Trophoblast cell (in vitro differentiated cells and primary cell): ENCODE measurements around the gene TMEM134. TPM values are rescaled to one million over a fixed set of nuclear protein-coding genes. Genes with fewer than 3 reads are reported as not detected.
A peak's percentile ranks its signal among the peaks of the same experiment; 100 is the strongest.

ENCODE experiments used
- DNase-seq, 2 donors: peaks; one replicate each; pipeline ENCODE4 v3.0.0-alpha.2; 2016
- H2AFZ ChIP-seq: 2 replicates; pipeline ENCODE4 v1.6.1; 2013; ENCODE audit warnings: low read length, moderate library complexity, mild to moderate bottlenecking; ENCODE audit not compliant: insufficient read depth, poor library complexity
- H2AK5ac ChIP-seq: 2 replicates; pipeline ENCODE4 v1.6.1; 2013; ENCODE audit warnings: mild to moderate bottlenecking, low read length
- H2BK120ac ChIP-seq: 2 replicates; pipeline ENCODE4 v1.6.1; 2013; ENCODE audit warnings: low read length, mild to moderate bottlenecking, moderate library complexity; ENCODE audit not compliant: insufficient read depth, poor library complexity
- H2BK12ac ChIP-seq: 2 replicates; pipeline ENCODE4 v1.6.1; 2013; ENCODE audit warnings: mild to moderate bottlenecking, low read length, moderate library complexity
- H2BK5ac ChIP-seq: 2 replicates; pipeline ENCODE4 v1.6.1; 2013; ENCODE audit warnings: low read length, low read depth, moderate library complexity, mild to moderate bottlenecking; ENCODE audit not compliant: poor library complexity
- H3K14ac ChIP-seq: 2 replicates; pipeline ENCODE4 v1.6.1; 2013; ENCODE audit warnings: mild to moderate bottlenecking, low read length
- H3K18ac ChIP-seq: 2 replicates; pipeline ENCODE4 v1.6.1; 2013; ENCODE audit warnings: mild to moderate bottlenecking, low read length
- H3K23ac ChIP-seq: 2 replicates; pipeline ENCODE4 v1.6.1; 2013; ENCODE audit warnings: low read length
- H3K27ac ChIP-seq: 2 replicates; pipeline ENCODE4 v1.5.1; 2013; ENCODE audit warnings: low read depth, mild to moderate bottlenecking, inconsistent platforms, low read length, moderate library complexity
- H3K27me3 ChIP-seq: 2 replicates; pipeline ENCODE4 v1.6.1; 2013; ENCODE audit warnings: inconsistent platforms, mild to moderate bottlenecking, low read length, moderate library complexity; ENCODE audit not compliant: insufficient read depth
- H3K36me3 ChIP-seq, 2 experiments: 1 replicate in 1 of 2; 2 replicates in 1 of 2; pipeline ENCODE4 v1.6.1; 2013; ENCODE audit warnings: low read length in 2 of 2, mild to moderate bottlenecking in 2 of 2, moderate library complexity in 1 of 2; ENCODE audit not compliant: insufficient read depth in 2 of 2, control insufficient read depth in 1 of 2
- H3K4ac ChIP-seq: 2 replicates; pipeline ENCODE4 v1.6.1; 2013; ENCODE audit warnings: low read depth, mild to moderate bottlenecking, low read length, moderate library complexity
- H3K4me1 ChIP-seq, 2 experiments: 1 replicate in 1 of 2; 2 replicates in 1 of 2; pipeline ENCODE4 v1.6.1; 2013; ENCODE audit warnings: low read length in 2 of 2, mild to moderate bottlenecking in 2 of 2, moderate library complexity in 1 of 2; ENCODE audit not compliant: insufficient read depth in 2 of 2, control insufficient read depth in 1 of 2
- H3K4me2 ChIP-seq: 2 replicates; pipeline ENCODE4 v1.6.1; 2013; ENCODE audit warnings: inconsistent platforms, mild to moderate bottlenecking, low read length, moderate library complexity
- H3K4me3 ChIP-seq: 2 replicates; pipeline ENCODE4 v1.5.1; 2013; ENCODE audit warnings: mild to moderate bottlenecking, low read depth, low read length, inconsistent platforms
- H3K79me1 ChIP-seq: one replicate; pipeline ENCODE4 v1.6.1; 2013; ENCODE audit warnings: low read length
- H3K79me2 ChIP-seq: 2 replicates; pipeline ENCODE4 v1.6.1; 2013; ENCODE audit warnings: low read length, mild to moderate bottlenecking; ENCODE audit not compliant: control insufficient read depth, insufficient read depth, poor library complexity
- H3K9ac ChIP-seq: 2 replicates; pipeline ENCODE4 v1.6.1; 2013; ENCODE audit warnings: mild to moderate bottlenecking, low read length
- H3K9me3 ChIP-seq: 2 replicates; pipeline ENCODE4 v1.6.1; 2013; ENCODE audit warnings: low read depth, mild to moderate bottlenecking, control low read depth, inconsistent platforms, low read length; ENCODE audit not compliant: insufficient read depth
- H4K12ac ChIP-seq: 2 replicates; pipeline ENCODE4 v1.6.1; 2013; ENCODE audit warnings: low read depth, mild to moderate bottlenecking, low read length, moderate library complexity
- H4K8ac ChIP-seq: 2 replicates; pipeline ENCODE4 v1.6.1; 2013; ENCODE audit warnings: low read depth, mild to moderate bottlenecking, low read length, moderate library complexity
- H4K91ac ChIP-seq: one replicate; pipeline ENCODE4 v1.6.1; 2013; ENCODE audit warnings: low read depth, mild to moderate bottlenecking, low read length, moderate library complexity
- WGBS: extraction: QIAGEN DNeasy Blood & Tissue Kit; methylation state at CpG from one replicate; pipeline ENCODE4 v1.1.7; 2013; ENCODE audit warnings: missing lambda C conversion rate; ENCODE audit not compliant: insufficient read length, insufficient coverage; ENCODE audit errors: extremely low coverage; 5-methylcytosine and 5-hydroxymethylcytosine counted together
- polyA plus RNA-seq: library from polyadenylated mRNA; stranded (reverse); fragments of 200-250 nt; gene quantifications from 2 replicates; pipeline ENCODE4 v1.2.3, GENCODE V29; 2013

Gene TMEM134
- polyA plus RNA-seq, result 41.8 and 42.9 TPM in 2 replicates

DNA sequence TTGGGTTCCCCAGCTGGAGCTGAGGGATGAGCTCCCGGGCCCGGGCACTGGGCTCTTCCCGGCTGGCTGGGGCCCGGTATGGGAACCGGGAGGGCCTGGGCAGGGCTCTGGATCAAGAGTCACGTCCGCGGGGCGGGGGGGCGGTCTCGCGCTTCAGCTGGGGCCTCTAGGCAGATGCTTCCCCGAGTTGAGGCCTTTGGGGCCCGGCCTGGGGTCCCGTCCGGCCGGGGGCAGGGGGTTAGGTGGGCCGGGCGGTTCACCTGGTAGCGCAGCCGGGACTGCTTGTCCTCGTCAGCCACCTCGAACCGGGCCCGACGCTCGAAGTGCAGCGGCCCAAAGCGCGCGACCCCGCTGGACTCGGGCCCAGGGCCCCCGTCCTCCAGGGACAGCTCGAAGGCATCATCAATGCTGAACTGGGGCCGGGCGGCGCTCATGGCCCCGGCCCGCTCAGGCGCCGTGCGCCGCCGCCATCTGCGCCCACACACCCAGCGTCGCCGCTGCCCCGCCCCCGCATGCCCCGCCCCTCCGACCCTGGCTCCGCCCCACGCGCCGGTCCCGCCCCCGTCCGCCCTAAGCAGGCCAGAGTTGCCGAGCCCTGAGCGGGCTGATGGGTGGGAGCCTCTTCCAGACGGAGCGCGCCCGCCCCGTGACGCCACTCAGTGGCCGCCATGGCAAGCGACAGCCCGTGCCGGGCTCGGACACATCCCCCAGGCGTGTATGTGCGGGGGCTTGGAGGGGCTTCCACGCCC, at the start of gene TMEM134:
Gene TMEM134, minus strand, starts transcription at position 493 of the 749 bp plus-strand sequence. Its CDS starts 59 bp downstream, at position 434.
- Histone ChIP-seq H3K9me3 (peaks cover 2% of the 10 kb centered on the region), H3K4me3 (peak within 1 kb of the TSS; percentile 88), H3K79me2 (peaks cover 13% of the 10 kb centered on the region), H4K8ac (peak within 1 kb of the TSS; percentile 100), H2AK5ac (peak within 1 kb of the TSS; percentile 67), H3K18ac (peak within 1 kb of the TSS; percentile 95), H2AFZ (peak within 1 kb of the TSS; percentile 57), H3K27ac (peak within 1 kb of the TSS; percentile 36), H3K4me2 (peak within 1 kb of the TSS; percentile 92), H3K36me3 (no peaks in the 10 kb centered on the region), H3K14ac (peak within 1 kb of the TSS; percentile 86), H3K4ac (peak within 1 kb of the TSS; percentile 38), H2BK5ac (peak within 1 kb of the TSS; percentile 55), H3K9ac (peak within 1 kb of the TSS; percentile 88), H3K4me1 (peaks cover 15 to 25% of the 10 kb centered on the region in 2 experiments), H4K91ac (peak within 1 kb of the TSS; percentile 67), H3K23ac (no peak within 1 kb of the TSS), H3K79me1 (peaks cover 19% of the 10 kb centered on the region), H3K27me3 (no peaks in the 10 kb centered on the region), H2BK120ac (peak within 1 kb of the TSS; percentile 59), H4K12ac (peak within 1 kb of the TSS; percentile 98), H2BK12ac (no peak within 1 kb of the TSS)
- WGBS, result no CpG with 5 or more reads among the region's 76 CpGs
- DNase-seq, result peak; percentile 88 to 94

DNA sequence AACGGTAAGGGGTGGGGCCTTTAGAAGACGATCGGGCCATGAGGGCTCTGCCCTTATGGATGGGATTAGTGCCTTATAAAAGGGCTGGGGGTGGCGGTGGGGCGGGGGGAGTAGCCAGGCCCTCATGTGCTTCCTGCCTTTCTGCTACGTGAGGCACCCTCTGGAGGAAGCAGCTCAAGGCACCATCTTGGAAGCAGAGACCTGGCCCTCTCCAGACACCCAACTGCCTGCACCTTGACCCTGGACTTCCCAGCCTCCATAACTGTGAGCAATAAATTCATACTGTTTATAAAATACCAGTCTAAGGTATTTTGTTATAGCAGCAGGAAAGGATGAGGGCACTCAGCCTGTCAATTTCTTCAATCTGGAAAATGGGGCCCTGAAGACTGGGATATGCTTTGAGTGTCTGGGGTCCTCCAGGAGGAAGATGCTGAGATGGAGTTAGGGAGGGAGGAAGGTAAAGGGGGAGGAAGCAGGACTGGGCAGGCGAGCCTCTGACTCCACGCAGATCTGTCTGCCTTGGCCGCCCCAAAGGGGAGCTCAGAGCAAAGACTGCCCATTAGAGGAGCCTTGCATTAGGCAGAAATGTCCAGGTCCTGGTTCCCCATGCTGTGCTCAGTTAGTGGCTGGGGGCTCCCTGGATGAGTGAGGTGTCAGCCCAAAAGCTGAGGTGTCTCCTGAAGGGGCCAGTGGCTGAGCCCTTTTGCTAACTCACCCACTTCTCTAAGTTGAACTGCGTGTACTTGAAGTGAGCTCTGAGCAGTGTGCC, 48.9 kb upstream of the TMEM134 start:
- H4K12ac ChIP-seq, result no peak overlapping the region
- no peaks in the 10 kb centered on the region for H3K79me1 ChIP-seq
- no peak overlapping the region for H3K23ac ChIP-seq
- H3K79me2 ChIP-seq, result no peaks in the 10 kb centered on the region
- no peak overlapping the region for H3K18ac ChIP-seq
- H3K27me3 ChIP-seq, result no peaks in the 10 kb centered on the region
- no peak overlapping the region for H4K91ac ChIP-seq
- no peak for DNase-seq
- no peak overlapping the region for H2AK5ac ChIP-seq
- H3K9ac ChIP-seq, result no peak overlapping the region
- no peaks in the 10 kb centered on the region for H3K4me1 ChIP-seq
- H2BK12ac ChIP-seq, result no peak overlapping the region
- H2AFZ ChIP-seq, result no peak overlapping the region
- H2BK5ac ChIP-seq, result no peak overlapping the region
- H3K4me2 ChIP-seq, result no peak overlapping the region
- H3K27ac ChIP-seq, result no peak overlapping the region
- no CpG with 5 or more reads among the region's 10 CpGs for WGBS
- H4K8ac ChIP-seq, result no peak overlapping the region
- no peak overlapping the region for H3K4ac ChIP-seq
- no peaks in the 10 kb centered on the region for H3K36me3 ChIP-seq
- no peak overlapping the region for H3K14ac ChIP-seq
- H2BK120ac ChIP-seq, result no peak overlapping the region
- H3K9me3 ChIP-seq, result peaks cover 1% of the 10 kb centered on the region
- H3K4me3 ChIP-seq, result no peak overlapping the region

GRCh38 chr11:67516806-67517205, 47.8 kb upstream of the TMEM134 start:
- no CpG with 5 or more reads among the region's 9 CpGs for WGBS
- Histone ChIP-seq H3K9me3 (peaks cover 1% of the 10 kb centered on the region), H4K91ac (no peak overlapping the region), H2BK12ac (no peak overlapping the region), H3K36me3 (no peaks in the 10 kb centered on the region), H3K18ac (no peak overlapping the region), H3K4me3 (no peak overlapping the region), H3K79me2 (no peaks in the 10 kb centered on the region), H4K8ac (no peak overlapping the region), H2AFZ (no peak overlapping the region), H2BK5ac (no peak overlapping the region), H3K23ac (no peak overlapping the region), H3K4me2 (no peak overlapping the region), H3K4me1 (no peaks in the 10 kb centered on the region), H3K4ac (no peak overlapping the region), H3K9ac (no peak overlapping the region), H3K79me1 (no peaks in the 10 kb centered on the region), H3K14ac (no peak overlapping the region), H2BK120ac (no peak overlapping the region), H4K12ac (no peak overlapping the region), H3K27ac (no peak overlapping the region), H3K27me3 (no peaks in the 10 kb centered on the region), H2AK5ac (no peak overlapping the region)
- no peak for DNase-seq

GRCh38 chr11:67514116-67514515, 45.1 kb upstream of the TMEM134 start:
- no peak overlapping the region for H2BK12ac ChIP-seq
- H3K18ac ChIP-seq, result no peak overlapping the region
- no peak overlapping the region for H2AFZ ChIP-seq
- H3K9me3 ChIP-seq, result peaks cover 1% of the 10 kb centered on the region
- H3K4me1 ChIP-seq, result peaks cover 0 to 1% of the 10 kb centered on the region in 2 experiments
- no peaks in the 10 kb centered on the region for H3K79me1 ChIP-seq
- H3K27ac ChIP-seq, result no peak overlapping the region
- WGBS, result no CpG with 5 or more reads among the region's 7 CpGs
- H3K4me3 ChIP-seq, result no peak overlapping the region
- H2BK5ac ChIP-seq, result no peak overlapping the region
- no peak overlapping the region for H3K23ac ChIP-seq
- no peaks in the 10 kb centered on the region for H3K79me2 ChIP-seq
- no peaks in the 10 kb centered on the region for H3K36me3 ChIP-seq
- H3K27me3 ChIP-seq, result no peaks in the 10 kb centered on the region
- no peak overlapping the region for H3K4ac ChIP-seq
- no peak overlapping the region for H4K12ac ChIP-seq
- no peak overlapping the region for H3K9ac ChIP-seq
- no peak overlapping the region for H4K91ac ChIP-seq
- no peak overlapping the region for H3K4me2 ChIP-seq
- no peak overlapping the region for H2AK5ac ChIP-seq
- DNase-seq, result no peak
- no peak overlapping the region for H4K8ac ChIP-seq
- no peak overlapping the region for H2BK120ac ChIP-seq
- H3K14ac ChIP-seq, result no peak overlapping the region
